ENCODE measurements around the gene WWC2.

Gene WWC2

DNA sequence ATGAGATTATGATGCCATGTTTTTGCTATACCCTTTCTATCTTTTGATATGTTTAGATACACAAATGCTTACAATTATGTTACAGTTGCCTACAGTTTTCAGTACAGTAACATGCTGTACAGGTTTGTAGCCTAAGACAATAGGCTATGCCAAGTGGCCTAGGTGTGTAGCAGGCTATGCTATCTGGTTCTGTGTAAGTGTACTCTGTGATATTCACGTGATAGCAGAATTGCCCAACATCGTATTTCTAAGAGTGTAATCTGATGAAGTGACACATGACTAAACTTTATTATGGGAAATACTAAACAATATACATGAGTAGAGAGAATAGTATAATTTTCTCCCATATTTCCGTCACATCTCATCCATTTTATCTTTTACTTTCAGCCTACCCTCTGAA lies 124.0 kb downstream of the WWC2 start:
- no peaks in the 10 kb centered on the region for H3K79me2 ChIP-seq (ENCODE audit: low read length)
- no peaks in the 10 kb centered on the region for H4K20me1 ChIP-seq (ENCODE audit: insufficient read depth, low read length)
- H3K4me1 ChIP-seq (ENCODE audit: low read length), result no peaks in the 10 kb centered on the region
- H2AFZ ChIP-seq (ENCODE audit: low read depth, low read length), result no peak overlapping the region
- H3K27ac ChIP-seq (ENCODE audit: low read length), result no peak overlapping the region
- TF ChIP-seq CTCF (IDR thresholded peaks at IDR 0.05; ENCODE audit: low read depth, low read length), result no peak
- TF ChIP-seq EZH2phosphoT487 (IDR thresholded peaks at IDR 0.05; ENCODE audit: low read depth), result no peak
- H3K4me3 ChIP-seq (ENCODE audit: low read length), result no peak overlapping the region
- no peaks in the 10 kb centered on the region for H3K9me3 ChIP-seq (ENCODE audit: insufficient read depth, low read length)
- no peak overlapping the region for H3K4me2 ChIP-seq (ENCODE audit: low read length)
- no peaks in the 10 kb centered on the region for H3K27me3 ChIP-seq (ENCODE audit: low read depth, low read length)
- H3K36me3 ChIP-seq (replicated peaks; ENCODE audit: low read depth, low read length), result no peaks in the 10 kb centered on the region
- H3K9ac ChIP-seq (ENCODE audit: low read length), result no peak overlapping the region

DNA sequence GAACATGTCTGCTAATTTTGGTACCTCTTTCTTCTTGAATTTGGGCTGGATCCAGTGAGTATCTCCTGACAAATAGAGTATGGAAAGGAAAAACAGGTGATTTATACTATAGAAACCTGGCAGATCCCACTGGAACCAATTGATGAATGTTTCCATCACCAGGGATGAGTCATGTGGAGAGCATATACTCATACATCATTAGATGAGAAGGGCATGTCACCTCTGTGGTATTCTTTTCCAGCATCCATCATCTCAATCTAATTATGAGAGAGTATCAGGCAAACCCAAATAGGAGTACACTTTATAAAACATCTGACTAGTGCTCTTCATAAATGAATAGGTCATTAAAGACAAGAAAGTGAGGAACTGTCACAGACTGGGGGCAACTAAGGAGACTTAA lies 130.3 kb downstream of the WWC2 start:
- Histone ChIP-seq H3K4me3 (ENCODE audit: low read length) (no peak overlapping the region), H3K36me3 (replicated peaks; ENCODE audit: low read depth, low read length) (no peaks in the 10 kb centered on the region), H3K4me2 (ENCODE audit: low read length) (no peak overlapping the region)

DNA sequence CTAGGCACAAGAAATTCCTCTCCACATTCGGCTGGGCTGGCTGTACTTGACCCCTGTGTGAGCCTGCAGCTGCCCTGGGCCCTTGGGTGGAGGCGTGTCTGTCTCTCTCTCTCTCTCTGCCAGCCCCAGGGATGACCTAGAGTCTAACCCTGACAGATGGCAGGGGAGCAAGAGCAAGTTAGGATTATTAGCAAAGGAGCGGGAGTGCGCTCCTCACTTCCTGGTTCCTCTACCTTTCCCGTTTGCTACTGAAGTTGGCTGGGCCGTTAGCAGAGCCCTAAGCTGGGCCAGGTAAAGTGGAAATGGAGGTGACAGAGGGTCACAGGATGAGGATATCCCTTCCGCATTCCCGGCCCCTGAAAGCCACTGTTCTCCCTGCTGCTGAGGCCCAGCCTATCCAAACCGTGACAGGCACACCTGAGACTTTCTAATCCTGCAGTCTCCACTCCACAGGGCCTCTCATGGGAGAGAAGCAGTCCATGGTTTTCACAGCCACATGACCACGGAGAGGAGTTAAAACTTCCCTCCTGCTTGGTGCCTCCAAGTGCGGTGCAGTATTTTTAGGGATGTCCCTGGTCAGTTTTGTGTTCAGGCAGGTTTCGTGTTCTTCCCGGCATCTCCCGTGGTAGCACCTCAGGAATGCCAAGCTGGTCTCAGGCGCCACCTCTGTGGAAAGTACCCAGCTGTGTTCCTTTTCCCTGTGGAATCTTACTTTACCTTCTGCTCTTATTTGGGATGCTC lies 141.7 kb downstream of the WWC2 start:
- no peaks in the 10 kb centered on the region for H4K20me1 ChIP-seq (ENCODE audit: insufficient read depth, low read length)
- TF ChIP-seq CTCF (IDR thresholded peaks at IDR 0.05; ENCODE audit: low read depth, low read length) (no peak), EZH2phosphoT487 (IDR thresholded peaks at IDR 0.05; ENCODE audit: low read depth) (no peak)
- H3K4me3 ChIP-seq (ENCODE audit: low read length), result no peak overlapping the region
- no peak overlapping the region for H3K9ac ChIP-seq (ENCODE audit: low read length)
- no peak overlapping the region for H2AFZ ChIP-seq (ENCODE audit: low read depth, low read length)
- H3K4me1 ChIP-seq (ENCODE audit: low read length), result peaks cover 36% of the 10 kb centered on the region
- H3K27ac ChIP-seq (ENCODE audit: low read length), result no peak overlapping the region
- no peaks in the 10 kb centered on the region for H3K27me3 ChIP-seq (ENCODE audit: low read depth, low read length)
- H3K79me2 ChIP-seq (ENCODE audit: low read length), result no peaks in the 10 kb centered on the region
- peaks cover 9% of the 10 kb centered on the region; the same call in 1 of the 2 replicates for H3K9me3 ChIP-seq (ENCODE audit: insufficient read depth, low read length)
- H3K4me2 ChIP-seq (ENCODE audit: low read length), result no peak overlapping the region
- peaks cover 4% of the 10 kb centered on the region for H3K36me3 ChIP-seq (replicated peaks; ENCODE audit: low read depth, low read length)

More for the DNA sequence above, 130.3 kb downstream of the WWC2 start:
- H3K27ac ChIP-seq (ENCODE audit: low read length), result no peak overlapping the region
- H2AFZ ChIP-seq (ENCODE audit: low read depth, low read length), result no peak overlapping the region
- no peaks in the 10 kb centered on the region for H4K20me1 ChIP-seq (ENCODE audit: insufficient read depth, low read length)
- H3K9ac ChIP-seq (ENCODE audit: low read length), result no peak overlapping the region
- H3K27me3 ChIP-seq (ENCODE audit: low read depth, low read length), result no peaks in the 10 kb centered on the region
- H3K79me2 ChIP-seq (ENCODE audit: low read length), result no peaks in the 10 kb centered on the region
- TF ChIP-seq CTCF (IDR thresholded peaks at IDR 0.05; ENCODE audit: low read depth, low read length), result no peak
- no peak for TF ChIP-seq EZH2phosphoT487 (IDR thresholded peaks at IDR 0.05; ENCODE audit: low read depth)
- H3K9me3 ChIP-seq (ENCODE audit: insufficient read depth, low read length), result no peaks in the 10 kb centered on the region
- H3K4me1 ChIP-seq (ENCODE audit: low read length), result no peaks in the 10 kb centered on the region

GRCh38 chr4:183241322-183241640 lies 142.2 kb downstream of the WWC2 start:
- Histone ChIP-seq H3K27ac (ENCODE audit: low read length) (no peak overlapping the region), H3K9ac (ENCODE audit: low read length) (no peak overlapping the region)
- TF ChIP-seq CTCF (IDR thresholded peaks at IDR 0.05; ENCODE audit: low read depth, low read length) (no peak), EZH2phosphoT487 (IDR thresholded peaks at IDR 0.05; ENCODE audit: low read depth) (no peak)

More at GRCh38 chr4:183241322-183241640, 142.2 kb downstream of the WWC2 start:
- Histone ChIP-seq H3K9me3 (ENCODE audit: insufficient read depth, low read length) (peaks cover 9% of the 10 kb centered on the region; the same call in 1 of the 2 replicates), H3K4me2 (ENCODE audit: low read length) (no peak overlapping the region), H2AFZ (ENCODE audit: low read depth, low read length) (no peak overlapping the region), H3K4me3 (ENCODE audit: low read length) (no peak overlapping the region), H3K36me3 (replicated peaks; ENCODE audit: low read depth, low read length) (peaks cover 4% of the 10 kb centered on the region), H3K4me1 (ENCODE audit: low read length) (peaks cover 38% of the 10 kb centered on the region), H3K79me2 (ENCODE audit: low read length) (no peaks in the 10 kb centered on the region), H3K27me3 (ENCODE audit: low read depth, low read length) (no peaks in the 10 kb centered on the region), H4K20me1 (ENCODE audit: insufficient read depth, low read length) (no peaks in the 10 kb centered on the region)
